ENCODE results near the gene SAMM50.

Gene SAMM50

DNA sequence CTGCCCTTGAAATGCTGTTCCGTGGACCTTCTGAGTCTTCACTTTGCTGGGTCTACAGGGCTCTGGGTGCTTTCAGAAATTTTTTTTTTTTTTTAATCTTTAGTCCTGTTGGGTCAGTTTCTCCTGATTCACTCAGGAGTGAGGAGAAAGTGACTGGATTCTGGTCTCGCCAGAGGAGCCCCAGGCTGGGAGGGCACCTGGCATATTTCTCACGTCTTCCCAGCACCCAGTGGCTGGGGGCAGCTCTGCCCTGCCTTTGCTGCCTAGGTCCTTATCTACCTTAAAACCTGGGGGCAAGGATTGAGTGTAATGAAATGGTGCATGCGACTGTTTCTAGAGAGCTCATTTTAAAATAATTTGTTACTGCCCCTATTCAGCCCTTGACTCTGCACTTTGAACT is 23.3 kb downstream of the SAMM50 start:
- no peak for DNase-seq

DNA sequence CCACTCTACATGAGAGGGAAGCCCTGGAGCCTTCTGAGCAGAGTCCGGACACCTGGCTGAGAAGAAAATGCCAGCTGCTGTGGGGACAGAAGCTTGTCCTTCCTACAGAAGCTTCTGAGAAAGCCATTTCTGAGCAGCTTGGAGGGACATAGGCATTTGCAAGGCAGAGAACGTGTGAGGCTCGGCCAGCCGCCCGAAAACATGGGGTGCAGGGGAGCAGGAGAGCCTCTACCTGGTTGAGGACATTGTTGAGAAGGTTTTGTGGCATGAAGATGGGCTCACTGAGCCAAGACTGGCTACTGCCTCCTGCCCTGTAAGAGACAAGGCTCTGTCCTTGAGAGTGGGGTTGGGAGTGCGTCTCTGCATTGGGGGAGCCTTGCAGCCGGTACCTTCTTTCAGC is 25.3 kb downstream of the SAMM50 start:
- no peak for DNase-seq

- no peak for DNase-seq
Observed at GRCh38 chr22:43980996-43981395, 25.8 kb downstream of the SAMM50 start.

DNA sequence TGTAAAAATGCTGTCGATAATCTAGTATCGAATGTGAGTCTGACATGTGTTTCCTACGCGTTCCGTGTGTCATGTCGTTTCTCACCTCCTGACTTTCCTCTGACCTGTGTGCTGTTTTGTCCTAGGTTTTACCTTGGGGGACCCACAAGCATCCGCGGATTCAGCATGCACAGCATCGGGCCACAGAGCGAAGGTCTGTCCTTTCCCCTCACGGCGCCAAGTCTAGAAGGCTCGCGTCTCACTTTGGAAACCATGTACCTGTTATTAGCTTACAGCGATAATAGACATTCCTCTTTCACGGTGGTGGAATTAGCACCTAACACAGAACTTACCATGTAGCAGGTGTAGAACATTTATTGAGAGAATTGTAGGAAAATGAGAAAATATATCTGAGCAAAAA is 28.6 kb downstream of the SAMM50 start:
- no peak for DNase-seq

GRCh38 chr22:43985532-43985931 is 30.3 kb downstream of the SAMM50 start:
- no peak for DNase-seq

GRCh38 chr22:43988116-43988820 is 33.0 kb downstream of the SAMM50 start:
- DNase-seq, result no peak

DNA sequence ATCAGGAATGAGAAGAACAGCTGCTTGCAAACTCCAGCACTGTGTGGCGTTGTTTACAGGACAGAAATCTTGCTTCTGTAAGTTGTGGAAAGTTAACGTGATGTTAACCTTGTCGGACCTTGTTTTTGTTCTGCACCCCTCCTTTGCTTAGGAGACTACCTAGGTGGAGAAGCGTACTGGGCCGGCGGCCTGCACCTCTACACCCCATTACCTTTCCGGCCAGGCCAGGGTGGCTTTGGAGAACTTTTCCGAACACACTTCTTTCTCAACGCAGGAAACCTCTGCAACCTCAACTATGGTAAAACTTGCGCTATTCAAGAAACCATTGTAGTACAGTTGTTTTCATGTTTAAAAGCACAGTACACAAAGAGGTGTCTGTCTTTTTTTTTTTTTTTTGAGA is 33.7 kb downstream of the SAMM50 start:
- no peak for DNase-seq

DNA sequence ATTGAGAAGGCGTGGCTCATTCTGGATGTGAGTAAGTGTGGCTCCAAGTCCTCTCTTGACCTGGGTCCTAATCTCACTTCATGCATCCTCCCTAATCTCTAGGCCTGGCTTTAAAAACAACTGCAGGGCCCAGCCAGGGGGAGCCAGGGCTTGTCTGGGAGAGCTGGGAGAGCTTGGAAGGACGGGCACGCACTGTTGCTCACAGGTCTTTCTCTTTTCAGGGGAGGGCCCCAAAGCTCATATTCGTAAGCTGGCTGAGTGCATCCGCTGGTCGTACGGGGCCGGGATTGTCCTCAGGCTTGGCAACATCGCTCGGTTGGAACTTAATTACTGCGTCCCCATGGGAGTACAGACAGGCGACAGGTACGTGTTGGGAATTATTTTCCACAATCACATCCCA is 34.8 kb downstream of the SAMM50 start:
- DNase-seq, result no peak

DNA sequence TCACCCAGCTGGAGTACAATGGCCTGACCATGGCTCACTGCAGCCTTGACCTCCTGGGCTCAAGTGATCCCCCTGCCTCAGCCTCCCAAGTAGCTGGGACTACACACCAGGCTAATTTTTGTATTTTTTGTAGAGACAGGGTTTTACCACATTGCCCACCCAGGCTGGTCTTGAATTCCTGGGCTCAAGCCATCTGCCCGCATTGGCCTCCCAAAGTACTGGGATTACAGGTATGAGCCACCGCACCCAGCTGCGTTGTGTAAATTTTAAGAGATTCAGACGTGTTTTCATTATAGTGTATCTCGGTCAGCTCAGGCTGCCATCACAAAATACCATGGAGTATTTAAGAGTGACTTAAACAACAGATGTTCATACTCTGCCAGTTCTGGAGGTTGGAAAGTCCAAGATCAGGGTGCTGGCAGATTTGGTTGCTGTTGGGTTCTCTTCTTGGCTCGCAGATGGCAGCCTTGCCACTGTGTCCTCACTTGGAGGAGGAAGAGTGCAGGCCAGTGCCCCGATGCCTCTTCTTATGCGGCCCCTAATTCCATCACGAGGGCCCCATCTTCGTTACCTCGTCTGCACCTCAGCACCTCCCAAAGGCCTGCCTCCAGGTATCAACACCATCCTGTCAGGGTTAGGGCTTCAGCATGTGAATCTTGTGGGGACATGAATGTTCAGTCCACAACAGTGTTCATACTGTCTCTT is 36.2 kb downstream of the SAMM50 start:
- DNase-seq, result no peak

- DNase-seq, result no peak
Observed at GRCh38 chr22:43992331-43992821, 37.1 kb downstream of the SAMM50 start.

DNA sequence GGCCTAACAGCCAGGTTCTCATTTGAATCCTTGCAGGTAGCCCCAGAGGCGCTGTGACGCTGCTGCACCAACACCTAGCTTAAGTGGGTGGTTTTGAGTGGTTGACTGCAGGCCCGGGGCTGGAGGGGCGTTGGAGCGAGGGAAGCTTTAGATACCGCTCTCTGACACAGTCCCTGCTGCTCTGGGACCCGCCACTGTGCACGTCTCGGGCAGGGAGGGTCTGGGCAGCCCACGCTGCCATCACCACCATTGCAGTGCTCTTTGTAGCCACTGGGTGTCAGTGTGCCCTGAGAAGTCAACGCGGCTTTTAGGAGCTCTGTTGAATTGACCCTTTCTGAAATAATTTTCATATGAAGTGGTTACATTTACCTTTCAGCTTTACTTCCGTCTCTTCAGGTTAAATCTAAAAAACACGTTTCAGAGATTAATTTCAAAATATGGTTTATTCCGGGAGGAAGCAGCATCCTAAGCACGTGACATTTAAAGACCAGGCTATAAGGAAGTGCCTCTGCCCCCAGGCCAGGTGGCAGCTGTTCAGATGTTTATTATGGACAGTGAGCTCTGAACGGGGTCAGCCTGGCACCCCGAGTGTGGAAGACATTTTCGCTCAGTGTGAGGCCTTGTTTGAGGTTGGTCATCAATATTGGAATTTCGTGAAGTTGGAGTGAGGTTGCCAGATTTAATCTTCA is 38.0 kb downstream of the SAMM50 start:
- peak in 4 of 5 experiments; percentile 22 to 65 (median 40) for DNase-seq

DNA sequence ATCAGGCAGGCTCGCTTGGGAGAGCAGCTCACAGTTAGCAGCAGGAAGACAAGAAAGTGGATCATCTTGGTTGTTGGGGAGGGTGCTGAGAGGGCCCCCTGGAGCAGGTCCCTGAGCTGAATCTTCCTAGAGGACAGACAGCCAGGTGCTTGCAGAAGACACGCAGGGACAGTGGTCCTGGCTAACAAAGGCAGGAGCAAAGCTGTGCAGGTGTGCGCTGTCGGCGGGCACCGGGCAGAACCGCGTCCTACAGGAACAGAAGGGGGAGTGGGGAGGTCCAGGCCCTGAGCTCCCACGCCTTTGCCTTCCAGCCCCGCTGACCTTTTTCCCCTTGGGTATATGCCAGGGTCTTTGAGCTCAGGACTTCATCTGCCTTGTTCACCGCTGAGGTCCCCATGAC is 38.8 kb downstream of the SAMM50 start:
- DNase-seq, result no peak

GRCh38 chr22:43994416-43994815 is 39.2 kb downstream of the SAMM50 start:
- DNase-seq, result no peak

DNA sequence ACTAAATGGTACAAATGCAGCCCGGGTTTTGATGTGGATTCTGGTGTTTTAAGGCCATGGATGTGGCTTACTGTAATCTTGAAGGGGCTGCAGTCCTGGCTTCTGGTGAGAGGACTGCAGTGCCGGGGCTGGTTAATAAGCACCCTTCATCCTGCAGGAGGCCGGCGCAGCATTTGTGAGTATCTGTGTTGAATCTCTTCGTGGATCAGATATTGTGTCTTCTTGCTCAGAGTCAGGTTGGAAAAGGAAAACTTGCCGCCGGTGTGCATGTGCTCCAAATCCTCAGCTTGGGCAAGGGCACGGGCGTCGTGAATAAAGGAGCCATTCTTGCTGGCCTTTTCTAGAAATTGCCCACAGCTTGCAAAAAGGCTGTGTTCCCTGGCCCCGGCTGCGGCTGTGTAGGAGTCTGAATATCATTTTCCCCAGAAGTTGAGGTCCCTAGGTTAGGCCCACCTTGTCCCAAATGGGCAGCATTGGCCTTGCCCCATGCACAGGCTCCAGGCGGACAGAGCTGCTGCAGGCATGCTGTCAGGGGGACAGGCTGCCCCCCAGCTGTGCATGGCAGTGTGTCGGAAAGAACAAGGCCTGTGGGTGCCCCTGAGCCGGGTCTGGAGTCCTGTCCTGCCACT is 39.9 kb downstream of the SAMM50 start:
- no peak for DNase-seq

DNA sequence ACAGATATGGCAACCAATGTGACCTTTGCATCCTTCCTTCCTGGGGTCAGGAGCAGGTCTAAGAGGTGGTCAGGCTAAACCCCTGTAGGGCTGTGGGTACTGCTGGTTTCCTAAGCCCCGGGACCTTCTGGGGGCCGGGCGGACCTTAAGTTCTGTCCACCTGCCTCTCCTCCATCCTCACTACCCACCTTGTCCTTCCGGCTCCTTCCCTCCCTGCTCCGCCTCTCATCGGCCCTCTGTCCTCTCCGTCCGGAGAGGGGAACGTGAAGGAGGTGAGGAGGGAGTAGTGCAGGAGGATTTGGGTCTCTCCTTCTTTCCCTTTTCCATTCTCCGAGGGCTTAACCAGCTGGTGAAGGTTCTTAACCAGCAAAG is 40.5 kb downstream of the SAMM50 start:
- no peak for DNase-seq

DNA sequence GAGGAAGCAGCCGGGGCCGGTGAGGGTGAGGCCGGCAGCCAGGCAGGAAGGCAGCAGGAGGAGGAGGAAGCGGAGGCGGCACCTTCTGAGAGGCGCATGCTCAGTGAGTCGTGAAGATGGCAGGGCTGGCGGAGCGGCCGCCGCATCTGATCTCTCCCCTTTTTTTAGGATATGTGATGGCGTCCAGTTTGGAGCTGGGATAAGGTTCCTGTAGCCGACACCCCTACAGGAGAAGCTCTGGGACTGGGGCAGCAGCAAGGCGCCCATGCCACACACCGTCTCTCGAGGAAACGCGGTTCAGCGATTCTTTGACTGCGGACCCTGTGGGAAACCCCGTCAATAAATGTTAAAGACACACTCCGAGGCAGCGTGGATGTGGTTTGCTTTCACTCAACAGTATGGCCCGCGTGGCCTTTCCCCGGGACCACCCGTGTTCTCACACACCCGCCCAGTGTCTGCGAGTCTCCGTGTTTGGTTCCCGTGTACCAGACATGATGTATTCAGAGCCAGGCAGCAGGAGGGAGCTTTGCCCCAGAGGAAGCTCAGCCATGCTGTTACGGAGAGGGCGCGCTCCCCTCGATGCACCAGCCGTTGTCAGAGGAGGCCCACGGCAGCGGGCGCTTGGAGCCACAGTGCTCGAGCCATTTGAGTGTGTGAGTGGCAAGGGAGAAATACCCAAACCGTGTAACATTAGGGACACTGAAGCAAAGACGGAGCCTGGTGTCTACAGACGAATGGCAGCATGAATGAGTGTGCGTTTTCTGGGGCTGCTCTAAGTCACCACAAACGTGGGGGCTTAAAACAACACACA is 41.1 kb downstream of the SAMM50 start:
- DNase-seq, result peak; percentile 25 to 77 (median 56)

DNA sequence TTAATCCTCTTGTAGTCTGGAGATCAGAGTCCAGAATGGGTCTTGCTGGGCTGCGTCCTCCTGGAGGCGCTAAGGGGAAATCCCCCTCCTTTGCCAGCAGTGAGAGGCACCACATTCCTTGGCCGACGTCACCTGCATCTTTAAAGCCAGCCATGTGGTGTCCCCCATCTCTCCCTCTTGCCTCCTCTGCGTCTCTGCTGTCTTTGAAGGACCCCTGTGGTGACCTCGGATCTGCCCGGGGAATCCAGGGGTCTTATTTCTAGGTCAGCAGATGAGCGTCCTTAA is 41.7 kb downstream of the SAMM50 start:
- DNase-seq, result no peak

- DNase-seq, result no peak
Observed at GRCh38 chr22:43998679-43999264, 43.5 kb downstream of the SAMM50 start.

GRCh38 chr22:43999378-43999777 is 44.1 kb downstream of the SAMM50 start:
- no peak for DNase-seq

GRCh38 chr22:44000123-44000522 is 44.9 kb downstream of the SAMM50 start:
- no peak for DNase-seq

GRCh38 chr22:44001521-44001920 is 46.3 kb downstream of the SAMM50 start:
- DNase-seq, result no peak

DNA sequence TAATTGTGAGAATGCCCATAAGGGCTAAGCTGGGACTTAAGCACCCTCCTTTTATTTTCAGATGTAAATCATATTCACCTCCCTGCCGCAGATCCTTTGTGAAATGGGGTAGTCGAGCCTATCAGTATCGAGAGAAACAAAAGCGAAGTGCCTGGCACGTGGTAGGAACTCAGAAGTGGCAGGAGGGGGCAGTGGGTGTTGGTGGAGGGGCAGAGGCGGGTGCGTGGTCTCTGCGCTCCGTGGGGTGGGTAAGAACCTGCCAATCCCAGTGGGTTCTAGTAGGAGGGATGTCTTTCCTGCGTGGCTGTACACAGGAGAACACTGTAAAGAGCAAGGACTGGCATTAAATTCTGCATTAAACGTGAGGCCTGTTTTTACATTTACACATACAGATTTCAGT is 47.1 kb downstream of the SAMM50 start:
- DNase-seq, result no peak
